Endothelial cell of umbilical vein (primary cell): Measurements from ENCODE around the gene CCDC40. TPM values are rescaled to one million over a fixed set of nuclear protein-coding genes. Genes with fewer than 3 reads are reported as not detected.

Experiments used
- BruUV-seq: library from RNA; stranded (reverse); fragments of 400-500 nt; replicated peaks from 2 replicates; lab custom pipeline; 2021; lab: Mats Ljungman, UMichigan
- CTCF ChIA-PET: fragments of 300-600, 350-600 bp; sonication (Branson Sonifier 250); formaldehyde crosslinking; loops from one replicate; lab custom pipeline; 2021; ENCODE audit warnings: antibody characterized with exemption, inconsistent platforms; lab: Charles Lee
- POLR2A ChIA-PET: fragments of 300-600, 350-600 bp; sonication (Branson Sonifier 250); formaldehyde crosslinking; loops from one replicate; lab custom pipeline; 2021; ENCODE audit warnings: antibody characterized with exemption, inconsistent platforms; lab: Charles Lee
- DNase-seq: peaks from one replicate; pipeline ENCODE4 v3.0.0-alpha.2; 2011; ENCODE audit warnings: low read depth, low spot score
- FAIRE-seq: peaks from 2 replicates; lab custom pipeline; 2011; peaks lifted over from hg19 to GRCh38; lab: Jason Lieb, UNC
- H2AFZ ChIP-seq: 2 replicates; pipeline ENCODE4 v1.6.0; 2012; ENCODE audit warnings: low read depth, low read length, control low read depth, inconsistent platforms
- H3K27ac ChIP-seq: 2 replicates; pipeline ENCODE4 v1.5.1; 2011; ENCODE audit warnings: low read depth, mild to moderate bottlenecking, control low read depth, low read length, moderate library complexity; ENCODE audit not compliant: insufficient read depth
- H3K27me3 ChIP-seq, 2 experiments: 2 replicates each; pipeline versions ENCODE4 v1.6.0 to v1.6.1; 2011; ENCODE audit warnings: low read length in 2 of 2, mixed read lengths in 1 of 2; ENCODE audit not compliant: control insufficient read depth in 2 of 2, insufficient read depth in 2 of 2
- H3K36me3 ChIP-seq, 2 experiments: 2 replicates in 1 of 2; 3 replicates in 1 of 2; pipeline ENCODE4 v1.5.1; 2011; ENCODE audit warnings: low read length in 2 of 2, mild to moderate bottlenecking in 1 of 2, moderate library complexity in 1 of 2; ENCODE audit not compliant: control insufficient read depth in 2 of 2, insufficient read depth in 2 of 2; ENCODE audit errors: extremely low read depth in 1 of 2
- H3K4me1 ChIP-seq: 3 replicates; pipeline ENCODE4 v1.5.1; 2011; ENCODE audit warnings: mild to moderate bottlenecking, low read length; ENCODE audit not compliant: control insufficient read depth, insufficient read depth; ENCODE audit errors: extremely low read depth
- H3K4me2 ChIP-seq: 2 replicates; pipeline ENCODE4 v1.6.1; 2011; ENCODE audit warnings: low read length, control low read depth, mixed read lengths; ENCODE audit not compliant: insufficient read depth
- H3K4me3 ChIP-seq, 3 experiments: fragments of 200-600 bp in 1 of 3; sonication (generic), shearing (Covaris generic) in 1 of 3; replicated peaks in 1 of 3; 2 replicates each; pipeline ENCODE4 v1.5.1; 2011 to 2016; ENCODE audit warnings: control low read depth in 3 of 3, low read length in 3 of 3, mild to moderate bottlenecking in 2 of 3, inconsistent platforms in 1 of 3, low read depth in 1 of 3, moderate library complexity in 1 of 3; ENCODE audit not compliant: insufficient read depth in 1 of 3
- H3K79me2 ChIP-seq: 2 replicates; pipeline ENCODE4 v1.6.0; 2012; ENCODE audit warnings: low read length, inconsistent platforms; ENCODE audit not compliant: control insufficient read depth, insufficient read depth
- H3K9ac ChIP-seq: replicated peaks from 2 replicates; pipeline ENCODE3; 2011; ENCODE audit warnings: low read length, control low read depth; ENCODE audit not compliant: insufficient read depth; ENCODE audit errors: extremely low read depth
- H3K9me1 ChIP-seq: replicated peaks from 3 replicates; pipeline ENCODE4 v1.6.0; 2011; ENCODE audit warnings: mild to moderate bottlenecking, low read length; ENCODE audit not compliant: control insufficient read depth, insufficient read depth; ENCODE audit errors: extremely low read depth
- H3K9me3 ChIP-seq: replicated peaks from 2 replicates; pipeline ENCODE4 v1.5.1; 2012; ENCODE audit warnings: low read length, inconsistent platforms; ENCODE audit not compliant: control insufficient read depth, insufficient read depth
- H4K20me1 ChIP-seq: replicated peaks from 2 replicates; pipeline ENCODE3; 2011; ENCODE audit warnings: mild to moderate bottlenecking, low read length; ENCODE audit not compliant: control insufficient read depth, insufficient read depth; ENCODE audit errors: extremely low read depth
- EZH2 ChIP-seq: IDR thresholded peaks from 2 replicates; pipeline ENCODE4 v1.6.1; 2012; ENCODE audit warnings: borderline replicate concordance, low read depth, mild to moderate bottlenecking, moderate library complexity, low read length, inconsistent platforms; ENCODE audit not compliant: severe bottlenecking
- FOS ChIP-seq: IDR thresholded peaks from 2 replicates; pipeline ENCODE4 v1.6.1; 2011; ENCODE audit warnings: mild to moderate bottlenecking, low read length, moderate library complexity, borderline replicate concordance; ENCODE audit not compliant: insufficient read depth
- GATA2 ChIP-seq: IDR thresholded peaks from 2 replicates; pipeline ENCODE4 v1.7.0; 2011; ENCODE audit warnings: low read depth, mild to moderate bottlenecking, moderate library complexity, mixed read lengths, low read length; ENCODE audit not compliant: insufficient read length, insufficient read depth
- JUN ChIP-seq: IDR thresholded peaks from 2 replicates; pipeline ENCODE4 v1.6.1; 2011; ENCODE audit warnings: borderline replicate concordance, low read depth; ENCODE audit not compliant: insufficient read length, insufficient read depth
- MYC ChIP-seq: IDR thresholded peaks from one replicate; pipeline ENCODE4 v1.6.1; 2011; ENCODE audit warnings: mild to moderate bottlenecking, low read depth, low read length
- POLR2A ChIP-seq: IDR thresholded peaks from 2 replicates; pipeline ENCODE4 v1.6.1; 2012; ENCODE audit warnings: low read depth, mild to moderate bottlenecking, control low read depth, low read length
- POLR2AphosphoS5 ChIP-seq: IDR thresholded peaks from 2 replicates; pipeline ENCODE4 v1.6.1; 2012; ENCODE audit warnings: low read depth, mild to moderate bottlenecking, control low read depth, low read length, moderate library complexity; ENCODE audit not compliant: insufficient read depth
- dilution Hi-C: fragments of 300-500 bp; cut with MboI; formaldehyde crosslinking; loops from one replicate; pipeline ENCODE4 v1.15.0; 2019; ENCODE audit warnings: low sequenced_read_pairs; ENCODE audit not compliant: extremely low pct_ligation_motif_present
- intact Hi-C: fragments of 100-400 bp; cut with micrococcal nuclease; formaldehyde crosslinking; loops from one replicate; pipeline ENCODE4 v1.10.0; 2022
- polyA plus RNA-seq, 4 experiments: library from polyadenylated mRNA; depleted of rRNA in 3 of 4; stranded (reverse) in 3 of 4; unstranded in 1 of 4; fragments of >200 nt; gene quantifications; 2 replicates each; pipeline versions ENCODE4 v1.2.1 to v1.2.3, GENCODE V29; 2011 to 2012; ENCODE audit warnings: missing spikeins in 1 of 4
- total RNA-seq: library from RNA; stranded (reverse); gene quantifications from 2 replicates; pipeline ENCODE4 v1.2.3, GENCODE V29; 2021
- TF ChIP-seq, protein P1 (sequence below), 2 donors: IDR thresholded peaks; 1 replicate in 1 of 2; 2 replicates in 1 of 2; pipeline ENCODE4 v1.5.1; 2011; ENCODE audit warnings: low read length in 2 of 2, mild to moderate bottlenecking in 2 of 2, moderate library complexity in 2 of 2, control low read depth in 1 of 2, inconsistent platforms in 1 of 2, low read depth in 1 of 2; ENCODE audit not compliant: insufficient read depth in 1 of 2; ENCODE audit errors: extremely low read depth in 1 of 2

Gene CCDC40
- total and polyA plus RNA-seq, 2 donors (not counting 3 experiments of a cell fraction or from before 2014, with no cell fraction given), result 1.4 to 5.5 TPM

DNA sequence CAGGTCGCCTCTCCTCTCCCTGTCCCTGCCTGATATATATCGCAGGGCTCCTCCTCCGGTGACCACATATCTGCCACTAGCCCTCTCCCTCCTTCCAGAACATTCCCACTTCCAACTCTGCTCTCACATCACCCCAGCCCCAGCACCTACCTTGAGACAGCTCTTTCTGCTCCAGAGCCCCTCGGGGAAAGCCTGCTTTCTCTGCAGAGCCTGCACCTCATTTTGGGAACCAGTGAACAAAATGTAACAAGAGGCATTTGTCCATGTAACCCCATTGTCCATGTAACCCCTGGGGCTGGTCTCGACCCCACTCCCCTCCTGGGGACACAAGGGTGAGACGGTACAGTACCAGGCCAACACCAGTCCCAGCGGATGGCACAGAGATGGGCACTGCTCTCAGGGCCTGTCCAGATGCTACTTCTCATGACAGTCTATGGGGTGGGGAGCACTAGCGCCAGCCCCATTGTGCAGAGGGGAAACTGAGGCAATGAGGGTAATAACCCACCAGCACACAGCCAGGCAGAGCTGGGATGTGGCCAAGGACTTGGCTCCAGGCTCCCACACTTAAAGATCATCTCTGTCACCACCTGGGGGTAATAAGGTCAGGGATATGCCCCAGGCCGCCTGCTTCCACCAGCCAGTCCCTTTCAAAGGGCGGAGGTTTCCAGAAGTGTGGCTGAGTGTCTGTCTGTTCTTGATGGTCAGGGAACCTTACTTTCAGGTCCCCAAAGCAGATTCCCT lies 43.6 kb upstream of the CCDC40 start:
- TF ChIP-seq JUN (no peak), EZH2 (no peak), GATA2 (no peak)
- CTCF ChIA-PET, result interaction anchor here (0.9 to 3.2 kb wide), 11 partner anchors 12 to 252 kb away, joined by 3 to 21 read pairs (median 4); no protein-coding TSS in a partner anchor
- no peaks in the 10 kb centered on the region for H3K79me2 ChIP-seq
- no peak overlapping the region for H3K27ac ChIP-seq
- FAIRE-seq (no peak), DNase-seq (no peak)
- POLR2A ChIA-PET, result no interaction called here
- no peaks in the 10 kb centered on the region for H3K27me3 ChIP-seq
- no peak overlapping the region for H3K4me3 ChIP-seq
- peaks cover 10% of the 10 kb centered on the region for H3K4me1 ChIP-seq
- no peaks in the 10 kb centered on the region for H3K36me3 ChIP-seq
- H4K20me1 ChIP-seq, result no peaks in the 10 kb centered on the region
- dilution Hi-C loops, result no loop called here
- no peak overlapping the region for H2AFZ ChIP-seq
- H3K4me2 ChIP-seq, result no peak overlapping the region
- intact Hi-C loops, result no loop called here
- H3K9me1 ChIP-seq, result no peaks in the 10 kb centered on the region
- no TSS peak for BruUV-seq
- H3K9me3 ChIP-seq, result no peaks in the 10 kb centered on the region
- no peak overlapping the region for H3K9ac ChIP-seq

DNA sequence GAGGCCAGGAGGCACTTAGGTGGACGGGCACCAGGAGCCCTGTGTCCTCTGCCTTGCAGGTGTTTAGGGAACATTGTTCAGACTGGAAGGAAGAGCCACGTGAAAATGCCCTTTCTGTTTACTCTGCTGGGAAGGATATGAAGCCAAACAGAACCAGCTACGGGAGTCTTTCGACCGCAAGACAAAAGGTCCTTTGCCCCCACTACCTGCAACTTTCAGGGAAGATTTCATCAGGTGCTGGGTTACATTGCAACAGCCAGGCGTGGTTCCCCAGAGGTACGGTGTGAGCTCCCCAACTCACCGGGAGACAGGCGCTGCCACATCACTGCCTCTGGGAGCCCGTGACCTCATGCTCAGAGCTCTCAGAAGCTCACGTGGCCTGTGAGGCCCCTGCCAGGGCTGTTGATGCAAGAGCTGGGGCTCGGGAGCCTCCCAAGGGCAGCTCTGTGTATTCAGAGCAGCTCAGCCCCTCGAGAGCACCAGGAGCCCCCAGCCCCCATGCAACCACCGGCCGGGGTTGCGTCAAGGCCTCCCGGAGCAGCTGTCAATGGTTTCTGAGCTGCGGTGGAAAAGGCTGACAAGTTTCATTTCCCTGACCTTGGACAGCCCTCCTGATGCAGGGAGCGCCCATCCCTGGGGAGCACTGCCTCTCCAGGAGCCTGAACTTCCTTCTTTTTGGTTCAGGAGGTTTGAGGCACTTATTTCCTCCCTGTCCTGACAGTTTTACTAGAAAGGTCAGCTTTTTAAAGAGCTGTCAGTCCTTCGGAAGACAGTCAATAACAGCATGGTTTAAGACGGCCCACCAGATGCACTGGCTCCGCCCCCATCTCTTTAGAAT lies 42.8 kb upstream of the CCDC40 start:
- Histone ChIP-seq H4K20me1 (no peaks in the 10 kb centered on the region), H3K36me3 (no peaks in the 10 kb centered on the region), H3K9me1 (no peaks in the 10 kb centered on the region), H3K4me3 (no peak overlapping the region), H3K79me2 (no peaks in the 10 kb centered on the region), H3K4me1 (peaks cover 2% of the 10 kb centered on the region), H3K9me3 (no peaks in the 10 kb centered on the region), H3K9ac (no peak overlapping the region), H3K27ac (no peak overlapping the region), H3K4me2 (no peak overlapping the region), H2AFZ (no peak overlapping the region), H3K27me3 (no peaks in the 10 kb centered on the region)
- FAIRE-seq (no peak), DNase-seq (no peak)
- BruUV-seq, result no TSS peak
- CTCF ChIA-PET, result interaction anchor here (0.9 to 3.2 kb wide), 11 partner anchors 11 to 252 kb away, joined by 3 to 11 read pairs (median 4); partner anchors contain the start of genes CBX4 and GAA
- intact Hi-C loops (no loop called here), dilution Hi-C loops (no loop called here)
- TF ChIP-seq EZH2, result no peak
- no peak for TF ChIP-seq POLR2AphosphoS5
- no peak for TF ChIP-seq FOS
- no peak for TF ChIP-seq POLR2A
- no peak for TF ChIP-seq MYC
- no peak for TF ChIP-seq JUN
- TF ChIP-seq, protein P1, sequence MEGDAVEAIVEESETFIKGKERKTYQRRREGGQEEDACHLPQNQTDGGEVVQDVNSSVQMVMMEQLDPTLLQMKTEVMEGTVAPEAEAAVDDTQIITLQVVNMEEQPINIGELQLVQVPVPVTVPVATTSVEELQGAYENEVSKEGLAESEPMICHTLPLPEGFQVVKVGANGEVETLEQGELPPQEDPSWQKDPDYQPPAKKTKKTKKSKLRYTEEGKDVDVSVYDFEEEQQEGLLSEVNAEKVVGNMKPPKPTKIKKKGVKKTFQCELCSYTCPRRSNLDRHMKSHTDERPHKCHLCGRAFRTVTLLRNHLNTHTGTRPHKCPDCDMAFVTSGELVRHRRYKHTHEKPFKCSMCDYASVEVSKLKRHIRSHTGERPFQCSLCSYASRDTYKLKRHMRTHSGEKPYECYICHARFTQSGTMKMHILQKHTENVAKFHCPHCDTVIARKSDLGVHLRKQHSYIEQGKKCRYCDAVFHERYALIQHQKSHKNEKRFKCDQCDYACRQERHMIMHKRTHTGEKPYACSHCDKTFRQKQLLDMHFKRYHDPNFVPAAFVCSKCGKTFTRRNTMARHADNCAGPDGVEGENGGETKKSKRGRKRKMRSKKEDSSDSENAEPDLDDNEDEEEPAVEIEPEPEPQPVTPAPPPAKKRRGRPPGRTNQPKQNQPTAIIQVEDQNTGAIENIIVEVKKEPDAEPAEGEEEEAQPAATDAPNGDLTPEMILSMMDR (IDR thresholded peaks at IDR 0.05; ENCODE audit: extremely low read depth in 1 of 2, insufficient read depth in 1 of 2, low read depth in 1 of 2, low read length in 2 of 2), result no peak
- no peak for TF ChIP-seq GATA2
- POLR2A ChIA-PET, result no interaction called here
